ENCODE measurements around the gene SNN.
A peak's percentile ranks its signal among the peaks of the same experiment; 100 is the strongest.

SNN gene

DNA sequence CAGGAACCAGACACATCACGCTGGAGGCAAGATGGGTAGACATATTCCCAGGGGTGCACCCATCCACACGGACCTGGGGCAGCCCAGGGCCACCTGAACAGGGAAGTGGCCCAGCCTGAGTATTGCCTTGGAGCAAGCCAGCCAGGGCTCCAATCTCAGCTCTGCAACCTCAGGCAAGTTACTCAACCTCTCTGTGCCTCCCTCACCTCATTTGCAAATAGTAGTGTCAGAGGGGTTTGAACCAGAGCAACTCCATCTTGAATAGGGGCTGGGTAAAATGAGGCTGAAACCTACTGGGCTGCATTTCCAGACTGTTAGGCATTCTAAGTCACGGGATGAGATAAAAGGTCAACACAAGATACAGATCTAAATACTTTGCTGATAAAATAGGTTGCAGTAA, 35.1 kb upstream of the SNN start:
- no peak for DNase-seq
- in situ Hi-C loops (cut with HindIII; ENCODE audit: low pct_ligation_motif_present, low pct_unique_long_range_greater_than_20kb, low sequenced_read_pairs), result no loop called here

DNA sequence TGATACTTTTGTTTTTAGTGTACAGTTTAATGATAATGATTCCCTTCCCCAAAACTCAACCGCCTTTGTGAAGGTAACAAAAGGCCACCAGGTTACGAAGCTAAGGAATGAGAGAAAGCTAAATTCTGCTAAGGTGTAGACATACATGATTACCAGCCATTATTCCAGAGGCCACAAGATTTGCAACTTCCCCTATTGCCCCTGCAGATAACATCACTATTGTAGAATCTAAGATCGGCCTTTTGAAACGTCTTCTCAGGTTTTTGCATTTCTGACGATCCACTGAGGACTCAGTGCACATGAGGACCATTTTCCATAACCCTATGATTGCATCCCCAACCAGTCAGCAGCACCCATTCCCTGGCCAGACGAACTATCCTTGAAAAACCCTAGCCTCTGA, 33.9 kb upstream of the SNN start:
- DNase-seq, result no peak
- in situ Hi-C loops (cut with HindIII; ENCODE audit: low pct_ligation_motif_present, low pct_unique_long_range_greater_than_20kb, low sequenced_read_pairs), result no loop called here

GRCh38 chr16:11635113-11635652, 33.1 kb upstream of the SNN start:
- DNase-seq, result no peak
- in situ Hi-C loops (cut with HindIII; ENCODE audit: low pct_ligation_motif_present, low pct_unique_long_range_greater_than_20kb, low sequenced_read_pairs), result no loop called here

GRCh38 chr16:11635679-11636171, 32.5 kb upstream of the SNN start:
- in situ Hi-C loops (cut with HindIII; ENCODE audit: low pct_ligation_motif_present, low pct_unique_long_range_greater_than_20kb, low sequenced_read_pairs), result no loop called here
- DNase-seq, result no peak

DNA sequence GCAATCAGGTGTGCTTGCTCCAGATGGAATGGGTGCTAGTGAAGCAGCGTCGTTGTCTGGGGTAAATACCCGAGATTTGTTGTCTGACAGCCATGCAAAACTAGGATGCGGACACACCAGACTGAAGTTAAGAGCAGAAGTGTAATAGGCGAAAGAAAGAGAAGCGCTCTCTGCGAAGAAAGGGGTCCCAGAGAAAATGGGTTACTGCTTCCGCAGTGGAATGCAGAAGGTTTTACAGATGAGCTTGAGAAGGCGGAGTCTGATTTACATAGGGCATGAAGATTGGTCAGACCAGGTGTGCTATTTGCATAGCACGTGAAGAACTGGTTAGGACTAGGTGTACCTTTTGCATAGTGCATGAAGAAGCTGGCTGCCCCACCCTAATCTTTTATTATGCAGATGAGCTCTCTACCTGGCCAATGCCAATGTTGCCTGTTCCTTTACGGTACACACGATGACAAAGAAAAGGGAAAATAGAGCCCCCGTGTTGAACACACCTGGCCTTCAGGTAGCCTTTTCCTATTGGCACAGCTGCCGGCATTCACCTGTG, 32.0 kb upstream of the SNN start:
- no peak for DNase-seq
- in situ Hi-C loops (cut with HindIII; ENCODE audit: low pct_ligation_motif_present, low pct_unique_long_range_greater_than_20kb, low sequenced_read_pairs), result no loop called here

- in situ Hi-C loops (cut with HindIII; ENCODE audit: low pct_ligation_motif_present, low pct_unique_long_range_greater_than_20kb, low sequenced_read_pairs), result no loop called here
These were observed 30.9 kb upstream of the SNN start for GRCh38 chr16:11637320-11637719.

DNA sequence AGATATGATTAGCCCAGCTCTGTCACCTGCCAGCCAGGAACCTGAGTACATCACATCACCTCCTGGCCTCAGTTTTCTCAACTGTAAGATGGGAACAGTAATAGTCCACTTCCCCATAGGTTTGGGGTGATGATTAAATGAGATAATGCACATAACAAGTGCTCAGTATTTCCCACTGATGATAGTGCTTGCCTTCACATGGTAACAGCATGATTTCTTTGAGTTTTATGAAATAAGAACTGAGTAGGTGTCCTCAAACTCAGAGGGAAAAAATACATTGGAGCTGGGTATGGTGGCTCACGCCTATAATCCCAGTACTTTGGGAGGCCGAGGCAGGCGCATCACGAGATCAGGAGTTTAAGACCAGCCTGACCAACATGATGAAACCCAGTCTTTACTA, 30.1 kb upstream of the SNN start:
- no peak for DNase-seq
- in situ Hi-C loops (cut with HindIII; ENCODE audit: low pct_ligation_motif_present, low pct_unique_long_range_greater_than_20kb, low sequenced_read_pairs), result no loop called here

More at GRCh38 chr16:11637320-11637719, 30.9 kb upstream of the SNN start:
- no peak for DNase-seq

GRCh38 chr16:11639008-11639562, 29.2 kb upstream of the SNN start:
- in situ Hi-C loops (cut with HindIII; ENCODE audit: low pct_ligation_motif_present, low pct_unique_long_range_greater_than_20kb, low sequenced_read_pairs), result no loop called here
- no peak for DNase-seq

GRCh38 chr16:11639925-11640899, 28.0 kb upstream of the SNN start:
- DNase-seq, result peak; percentile 61
- in situ Hi-C loops (cut with HindIII; ENCODE audit: low pct_ligation_motif_present, low pct_unique_long_range_greater_than_20kb, low sequenced_read_pairs), result no loop called here

GRCh38 chr16:11640987-11641817, 27.1 kb upstream of the SNN start:
- in situ Hi-C loops (cut with HindIII; ENCODE audit: low pct_ligation_motif_present, low pct_unique_long_range_greater_than_20kb, low sequenced_read_pairs), result no loop called here
- peak; percentile 73 for DNase-seq

DNA sequence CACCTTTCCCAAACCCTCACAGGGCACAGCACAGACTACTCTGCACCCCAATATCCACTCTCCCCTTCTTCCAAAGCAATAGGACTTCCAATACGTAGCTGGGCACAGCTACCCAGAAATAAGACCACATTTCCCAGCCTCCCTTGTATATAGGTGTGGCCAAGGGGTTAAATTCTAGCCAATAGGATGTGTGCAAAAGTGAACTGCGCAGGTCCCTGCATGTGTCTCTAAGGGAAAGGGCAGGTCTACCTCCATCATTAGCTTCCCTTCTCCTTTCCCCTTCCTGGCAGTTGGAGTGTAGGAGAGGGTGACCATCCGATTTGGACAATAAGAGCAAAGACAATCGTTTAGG, 25.5 kb upstream of the SNN start:
- in situ Hi-C loops (cut with HindIII; ENCODE audit: low pct_ligation_motif_present, low pct_unique_long_range_greater_than_20kb, low sequenced_read_pairs), result no loop called here
- DNase-seq, result no peak

GRCh38 chr16:11649276-11649675, 19.0 kb upstream of the SNN start:
- in situ Hi-C loops (cut with HindIII; ENCODE audit: low pct_ligation_motif_present, low pct_unique_long_range_greater_than_20kb, low sequenced_read_pairs), result no loop called here
- DNase-seq, result no peak

DNA sequence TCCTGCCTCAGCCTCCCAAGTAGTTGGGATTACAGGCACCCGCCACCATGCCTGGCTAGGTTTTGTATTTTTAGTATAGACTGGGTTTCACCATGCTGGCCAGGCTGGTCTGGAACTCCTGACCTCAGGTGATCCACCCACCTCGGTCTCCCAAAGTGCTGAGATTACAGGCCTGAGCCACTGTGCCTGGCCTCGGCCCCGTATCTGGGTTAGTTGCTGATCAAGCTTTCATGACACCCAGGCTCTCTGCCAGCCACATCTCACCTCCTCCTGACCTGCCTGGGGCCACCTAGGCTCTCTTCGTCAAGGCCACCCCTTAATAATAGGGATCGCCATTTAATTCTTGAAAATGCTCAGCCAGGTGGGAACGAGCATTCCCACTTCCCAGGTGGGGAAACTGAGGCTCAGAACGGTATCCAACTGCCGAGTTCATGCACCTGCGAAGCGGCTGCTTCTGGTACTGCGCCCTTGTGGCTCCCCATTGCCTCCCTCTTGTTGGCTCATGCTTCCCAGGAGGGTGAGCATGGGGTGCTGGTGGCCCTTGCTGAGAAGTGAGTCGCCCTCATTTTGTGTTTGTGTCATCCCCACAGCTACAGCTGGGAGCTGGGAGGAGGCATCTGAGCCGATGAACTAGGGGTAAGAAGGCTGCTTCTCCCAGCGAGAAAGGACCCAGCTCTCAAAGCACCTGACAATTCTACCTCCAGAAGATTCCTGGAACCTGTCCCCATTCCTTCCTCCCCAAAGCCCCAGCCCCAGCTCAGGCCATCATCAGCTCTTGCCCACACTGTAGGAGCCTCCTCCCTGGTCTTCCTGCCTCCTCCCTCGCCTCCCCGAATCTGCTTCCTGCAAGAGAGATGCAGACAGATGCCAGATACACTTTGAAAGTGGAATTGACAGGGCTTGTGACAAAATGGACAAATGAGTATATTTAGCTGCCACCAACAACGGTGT, 17.3 kb upstream of the SNN start:
- in situ Hi-C loops (cut with HindIII; ENCODE audit: low pct_ligation_motif_present, low pct_unique_long_range_greater_than_20kb, low sequenced_read_pairs), result no loop called here
- DNase-seq, result no peak

DNA sequence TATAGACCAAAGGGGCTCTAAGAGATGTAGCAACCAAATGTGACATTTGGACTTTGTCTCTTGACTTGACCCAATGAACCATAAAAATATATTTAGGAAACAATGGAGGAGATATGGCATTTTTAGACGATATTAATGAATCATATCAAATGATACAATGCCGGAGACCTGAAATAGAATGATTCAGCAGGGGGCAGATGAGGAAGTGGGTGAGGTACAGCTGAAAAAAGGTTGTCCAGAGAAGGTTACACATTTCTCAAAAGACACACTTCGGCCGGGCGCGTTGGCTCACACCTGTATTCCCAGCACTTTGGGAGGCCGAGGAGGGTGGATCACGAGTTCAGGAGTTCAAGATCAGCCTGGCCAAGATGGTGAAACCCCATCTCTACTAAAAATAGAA, 16.5 kb upstream of the SNN start:
- in situ Hi-C loops (cut with HindIII; ENCODE audit: low pct_ligation_motif_present, low pct_unique_long_range_greater_than_20kb, low sequenced_read_pairs), result no loop called here
- DNase-seq, result no peak

GRCh38 chr16:11655655-11656054, 12.6 kb upstream of the SNN start:
- in situ Hi-C loops (cut with HindIII; ENCODE audit: low pct_ligation_motif_present, low pct_unique_long_range_greater_than_20kb, low sequenced_read_pairs), result no loop called here
- DNase-seq, result no peak

- no peak for DNase-seq
- in situ Hi-C loops (cut with HindIII; ENCODE audit: low pct_ligation_motif_present, low pct_unique_long_range_greater_than_20kb, low sequenced_read_pairs), result no loop called here
These were observed 10.7 kb upstream of the SNN start for GRCh38 chr16:11657556-11657955.

- no peak for DNase-seq
- in situ Hi-C loops (cut with HindIII; ENCODE audit: low pct_ligation_motif_present, low pct_unique_long_range_greater_than_20kb, low sequenced_read_pairs), result no loop called here
These were observed 9.2 kb upstream of the SNN start for GRCh38 chr16:11658896-11659708.

All from ACHN (cell line).